ENCODE results near the gene HTRA3.

The HTRA3 gene

GRCh38 chr4:8297141-8297601, 27.6 kb downstream of the HTRA3 start:
- TF ChIP-seq POLR2AphosphoS5 (IDR thresholded peaks at IDR 0.05; ENCODE audit: low read depth) (no peak), GABPA (IDR thresholded peaks at IDR 0.05; ENCODE audit: low read depth) (no peak), SPI1 (IDR thresholded peaks at IDR 0.05; ENCODE audit: borderline replicate concordance, low read depth) (no peak)
- TF ChIP-seq, protein P1, sequence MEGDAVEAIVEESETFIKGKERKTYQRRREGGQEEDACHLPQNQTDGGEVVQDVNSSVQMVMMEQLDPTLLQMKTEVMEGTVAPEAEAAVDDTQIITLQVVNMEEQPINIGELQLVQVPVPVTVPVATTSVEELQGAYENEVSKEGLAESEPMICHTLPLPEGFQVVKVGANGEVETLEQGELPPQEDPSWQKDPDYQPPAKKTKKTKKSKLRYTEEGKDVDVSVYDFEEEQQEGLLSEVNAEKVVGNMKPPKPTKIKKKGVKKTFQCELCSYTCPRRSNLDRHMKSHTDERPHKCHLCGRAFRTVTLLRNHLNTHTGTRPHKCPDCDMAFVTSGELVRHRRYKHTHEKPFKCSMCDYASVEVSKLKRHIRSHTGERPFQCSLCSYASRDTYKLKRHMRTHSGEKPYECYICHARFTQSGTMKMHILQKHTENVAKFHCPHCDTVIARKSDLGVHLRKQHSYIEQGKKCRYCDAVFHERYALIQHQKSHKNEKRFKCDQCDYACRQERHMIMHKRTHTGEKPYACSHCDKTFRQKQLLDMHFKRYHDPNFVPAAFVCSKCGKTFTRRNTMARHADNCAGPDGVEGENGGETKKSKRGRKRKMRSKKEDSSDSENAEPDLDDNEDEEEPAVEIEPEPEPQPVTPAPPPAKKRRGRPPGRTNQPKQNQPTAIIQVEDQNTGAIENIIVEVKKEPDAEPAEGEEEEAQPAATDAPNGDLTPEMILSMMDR (IDR thresholded peaks at IDR 0.05; ENCODE audit: insufficient read depth, low read length) = no peak
- TF ChIP-seq, protein P2, sequence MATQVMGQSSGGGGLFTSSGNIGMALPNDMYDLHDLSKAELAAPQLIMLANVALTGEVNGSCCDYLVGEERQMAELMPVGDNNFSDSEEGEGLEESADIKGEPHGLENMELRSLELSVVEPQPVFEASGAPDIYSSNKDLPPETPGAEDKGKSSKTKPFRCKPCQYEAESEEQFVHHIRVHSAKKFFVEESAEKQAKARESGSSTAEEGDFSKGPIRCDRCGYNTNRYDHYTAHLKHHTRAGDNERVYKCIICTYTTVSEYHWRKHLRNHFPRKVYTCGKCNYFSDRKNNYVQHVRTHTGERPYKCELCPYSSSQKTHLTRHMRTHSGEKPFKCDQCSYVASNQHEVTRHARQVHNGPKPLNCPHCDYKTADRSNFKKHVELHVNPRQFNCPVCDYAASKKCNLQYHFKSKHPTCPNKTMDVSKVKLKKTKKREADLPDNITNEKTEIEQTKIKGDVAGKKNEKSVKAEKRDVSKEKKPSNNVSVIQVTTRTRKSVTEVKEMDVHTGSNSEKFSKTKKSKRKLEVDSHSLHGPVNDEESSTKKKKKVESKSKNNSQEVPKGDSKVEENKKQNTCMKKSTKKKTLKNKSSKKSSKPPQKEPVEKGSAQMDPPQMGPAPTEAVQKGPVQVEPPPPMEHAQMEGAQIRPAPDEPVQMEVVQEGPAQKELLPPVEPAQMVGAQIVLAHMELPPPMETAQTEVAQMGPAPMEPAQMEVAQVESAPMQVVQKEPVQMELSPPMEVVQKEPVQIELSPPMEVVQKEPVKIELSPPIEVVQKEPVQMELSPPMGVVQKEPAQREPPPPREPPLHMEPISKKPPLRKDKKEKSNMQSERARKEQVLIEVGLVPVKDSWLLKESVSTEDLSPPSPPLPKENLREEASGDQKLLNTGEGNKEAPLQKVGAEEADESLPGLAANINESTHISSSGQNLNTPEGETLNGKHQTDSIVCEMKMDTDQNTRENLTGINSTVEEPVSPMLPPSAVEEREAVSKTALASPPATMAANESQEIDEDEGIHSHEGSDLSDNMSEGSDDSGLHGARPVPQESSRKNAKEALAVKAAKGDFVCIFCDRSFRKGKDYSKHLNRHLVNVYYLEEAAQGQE (IDR thresholded peaks at IDR 0.05; ENCODE audit: insufficient replicate concordance, low read depth) = no peak
- DNase-seq (ENCODE audit: low read depth in 1 of 2, low spot score in 1 of 2) = no peak
- Histone ChIP-seq H3K4me3 (replicated peaks; ENCODE audit: insufficient read depth, low read length) (no peak overlapping the region), H3K27me3 (ENCODE audit: insufficient read depth, poor library complexity, severe bottlenecking) (no peaks in the 10 kb centered on the region), H3K27ac (replicated peaks) (no peak overlapping the region)

DNA sequence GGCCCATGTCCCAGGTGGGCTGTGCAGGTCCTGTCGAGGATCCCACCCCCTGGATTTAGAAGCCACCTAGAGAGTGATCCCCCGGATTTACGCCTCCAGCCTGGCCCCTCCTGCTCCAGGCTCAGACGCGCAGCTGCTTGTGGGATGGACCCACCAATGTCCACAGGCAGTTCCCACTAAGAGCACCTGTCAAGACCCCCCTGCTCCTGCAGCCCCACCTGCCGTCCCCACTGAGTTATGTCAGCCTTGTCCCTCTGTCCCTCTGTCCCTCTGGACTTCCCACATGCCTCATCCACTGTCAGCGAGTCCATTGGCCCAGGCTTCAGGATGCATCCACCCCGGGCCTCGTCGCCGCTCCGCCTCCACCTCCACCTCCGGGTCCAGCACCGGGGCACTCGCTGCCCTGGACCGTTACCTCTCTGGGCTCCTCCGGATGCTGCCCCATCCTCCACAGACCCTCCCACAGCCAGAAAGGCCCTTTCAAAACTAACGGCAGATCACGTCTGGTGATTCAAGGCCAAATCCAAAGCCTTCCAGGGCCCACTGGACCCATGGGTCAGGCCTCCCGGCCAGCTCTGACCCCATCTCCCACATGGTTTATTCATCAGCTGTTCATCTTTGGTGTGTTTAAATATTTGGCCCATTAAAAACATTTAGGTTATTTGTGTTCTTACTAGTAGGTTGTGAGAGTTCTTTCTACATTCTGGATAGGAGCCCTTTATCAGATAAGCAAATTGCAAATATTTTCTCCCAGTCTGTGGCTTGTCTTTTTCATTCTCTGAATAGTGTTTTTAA, 28.3 kb downstream of the HTRA3 start:
- TF ChIP-seq GABPA (IDR thresholded peaks at IDR 0.05; ENCODE audit: low read depth) = no peak
- TF ChIP-seq, protein P1 (IDR thresholded peaks at IDR 0.05; ENCODE audit: insufficient read depth, low read length) = no peak
- TF ChIP-seq POLR2AphosphoS5 (IDR thresholded peaks at IDR 0.05; ENCODE audit: low read depth) = no peak
- TF ChIP-seq SPI1 (IDR thresholded peaks at IDR 0.05; ENCODE audit: borderline replicate concordance, low read depth) = no peak
- TF ChIP-seq, protein P2 (IDR thresholded peaks at IDR 0.05; ENCODE audit: insufficient replicate concordance, low read depth) = no peak
- DNase-seq (ENCODE audit: low read depth in 1 of 2, low spot score in 1 of 2) = no peak
- Histone ChIP-seq H3K4me3 (replicated peaks; ENCODE audit: insufficient read depth, low read length) (no peak overlapping the region), H3K27ac (replicated peaks) (no peak overlapping the region), H3K27me3 (ENCODE audit: insufficient read depth, poor library complexity, severe bottlenecking) (no peaks in the 10 kb centered on the region)

DNA sequence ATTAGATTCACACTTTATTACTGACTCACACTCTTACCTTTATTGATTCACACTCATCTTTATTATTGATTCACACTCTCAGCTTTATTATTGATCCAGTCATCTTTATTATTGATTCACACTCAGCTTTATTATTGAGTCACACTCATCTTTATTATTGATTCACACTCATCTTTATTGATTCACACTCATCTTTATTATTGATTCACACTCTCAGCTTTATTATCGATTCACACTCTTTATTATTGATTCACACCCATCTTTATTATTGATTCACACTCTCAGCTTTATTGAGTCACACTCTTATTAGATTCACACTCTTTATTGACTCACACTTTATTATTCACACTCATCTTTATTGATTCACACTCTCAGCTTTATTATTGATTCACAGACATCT, 31.3 kb downstream of the HTRA3 start:
- no peaks in the 10 kb centered on the region for H3K27me3 ChIP-seq (ENCODE audit: insufficient read depth, poor library complexity, severe bottlenecking)
- no peak for DNase-seq (ENCODE audit: low read depth in 1 of 2, low spot score in 1 of 2)
- TF ChIP-seq, protein P2 (IDR thresholded peaks at IDR 0.05; ENCODE audit: insufficient replicate concordance, low read depth) = no peak
- TF ChIP-seq POLR2AphosphoS5 (IDR thresholded peaks at IDR 0.05; ENCODE audit: low read depth) = no peak
- no peak for TF ChIP-seq GABPA (IDR thresholded peaks at IDR 0.05; ENCODE audit: low read depth)
- TF ChIP-seq, protein P1 (IDR thresholded peaks at IDR 0.05; ENCODE audit: insufficient read depth, low read length) = no peak
- TF ChIP-seq SPI1 (IDR thresholded peaks at IDR 0.05; ENCODE audit: borderline replicate concordance, low read depth) = no peak
- no peak overlapping the region for H3K4me3 ChIP-seq (replicated peaks; ENCODE audit: insufficient read depth, low read length)
- no peak overlapping the region for H3K27ac ChIP-seq (replicated peaks)
